ENCODE measurements around the gene HNRNPUL1. TPM values are rescaled to one million over a fixed set of nuclear protein-coding genes. Genes with fewer than 3 reads are reported as not detected.

HNRNPUL1 gene
- total and polyA plus RNA-seq, 9 of the 15 experiments (the other 6 are each of a cell fraction or from before 2014, with no cell fraction given): 7.3 to 211 (median 85.0) TPM

DNA sequence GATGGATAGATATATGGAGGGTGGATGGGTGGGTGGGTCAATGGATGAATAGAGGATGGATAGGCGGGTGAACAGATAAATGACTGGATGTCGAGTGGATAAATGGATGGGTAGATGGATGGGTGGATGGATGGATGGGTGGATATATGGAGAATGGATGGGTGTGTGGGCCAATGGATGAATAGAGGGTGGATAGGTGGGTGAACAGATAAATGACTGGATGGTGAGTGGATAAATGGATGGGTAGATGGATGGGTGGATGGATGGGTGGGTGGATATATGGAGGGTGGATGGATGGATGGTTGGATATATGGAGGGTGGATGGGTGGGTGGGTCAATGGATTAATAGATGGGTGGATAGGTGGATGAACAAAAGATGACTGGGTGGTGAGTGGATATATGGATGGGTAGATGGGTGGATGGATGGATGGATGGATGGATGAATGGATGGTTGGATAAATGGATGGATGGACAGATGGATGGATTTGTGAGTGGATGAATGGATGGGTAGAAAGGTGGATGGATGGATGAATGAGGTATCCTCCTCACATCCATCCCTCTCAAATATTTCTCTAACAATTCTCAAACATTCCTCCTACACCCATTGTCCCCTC lies 24.1 kb upstream of the HNRNPUL1 start (continued):
- TF ChIP-seq JUND (IDR thresholded peaks at IDR 0.05; ENCODE audit: borderline replicate concordance, low read depth, low read length): no peak
- TF ChIP-seq JUND (tag; IDR thresholded peaks at IDR 0.05; ENCODE audit: borderline replicate concordance, low read depth, low read length): no peak
- TF ChIP-seq GABPB1 (CRISPR knock-in tag; IDR thresholded peaks at IDR 0.05): no peak
- TF ChIP-seq ZNF75A (CRISPR knock-in tag; IDR thresholded peaks at IDR 0.05): no peak
- no peak for TF ChIP-seq ZNF311 (CRISPR knock-in tag; IDR thresholded peaks at IDR 0.05)
- TF ChIP-seq STAT5B (CRISPR knock-in tag; IDR thresholded peaks at IDR 0.05): no peak

DNA sequence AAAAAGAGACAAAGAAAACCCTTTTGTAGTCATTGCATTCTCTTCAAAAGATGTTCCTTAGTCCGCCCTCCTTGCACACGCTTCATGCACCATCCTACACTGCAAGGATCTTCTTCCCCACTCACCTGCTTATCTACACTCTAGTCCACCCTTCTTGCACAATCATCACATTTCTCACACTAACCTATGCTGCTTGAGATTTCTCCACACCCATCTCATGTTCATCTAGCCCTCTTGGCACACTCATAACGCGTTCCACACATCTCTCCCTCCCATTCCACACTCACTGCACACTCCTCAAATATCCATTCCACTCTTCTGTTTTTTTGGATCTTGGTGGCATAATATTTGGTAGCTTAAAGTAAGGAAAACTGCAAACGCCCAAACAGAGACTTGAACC lies 22.3 kb upstream of the HNRNPUL1 start:
- H2AFZ ChIP-seq (ENCODE audit: low read depth, low read length): no peak overlapping the region
- ChIA-PET CTCF (ENCODE audit: low intra/inter-chr PET ratio) (no interaction called here), POLR2A (no interaction called here)
- peaks cover 0 to 6% of the 10 kb centered on the region in 2 experiments; a peak in 2 of 5 replicates for H3K4me1 ChIP-seq (replicated peaks in 1 of 2; ENCODE audit: control insufficient read depth in 2 of 2, insufficient read depth in 2 of 2, low read length in 2 of 2)
- no peaks in the 10 kb centered on the region for H3K79me2 ChIP-seq (ENCODE audit: control insufficient read depth, insufficient read depth, low read length)
- H3K9me3 ChIP-seq (replicated peaks; ENCODE audit: control insufficient read depth, insufficient read depth, low read depth, low read length): no peaks in the 10 kb centered on the region
- peaks cover 5 to 21% of the 10 kb centered on the region in 2 experiments; a peak in 3 of 5 replicates for H3K27me3 ChIP-seq (ENCODE audit: control insufficient read depth in 2 of 2, insufficient read depth in 2 of 2, low read length in 2 of 2)
- H3K4me2 ChIP-seq (ENCODE audit: insufficient read depth, low read length): no peak overlapping the region
- no peaks in the 10 kb centered on the region for H4K20me1 ChIP-seq (replicated peaks; ENCODE audit: control insufficient read depth, insufficient read depth, low read length)
- intact Hi-C loops (cut with micrococcal nuclease): no loop called here
- DNase-seq (ENCODE audit: extremely low read depth in 1 of 4, low spot score in 3 of 4) (no peak), ATAC-seq (no peak), FAIRE-seq (no peak)
- in situ Hi-C loops (cut with MboI): no loop called here
- no peak overlapping the region for H3K4me3 ChIP-seq
- no TSS peak for BruUV-seq (replicated peaks)
- no peaks in the 10 kb centered on the region for H3K36me3 ChIP-seq (ENCODE audit: control insufficient read depth, insufficient read depth, low read length)
- WGBS (ENCODE audit: insufficient coverage, low coverage, missing lambda C conversion rate): 8% methylated on average over 5 of the region's 5 CpGs
- H3K27ac ChIP-seq (ENCODE audit: extremely low read depth, low read depth, low read length): no peak overlapping the region
- no peak overlapping the region for H3K9ac ChIP-seq (ENCODE audit: insufficient read depth in 1 of 2, low read depth in 2 of 2, low read length in 2 of 2)
- H3K9me1 ChIP-seq (ENCODE audit: control insufficient read depth, insufficient read depth, low read length): peaks cover 2% of the 10 kb centered on the region
- peak; percentile 47; the same call in 1 of the 2 replicates for TF ChIP-seq C11orf30 (IDR thresholded peaks at IDR 0.05; ENCODE audit: low read depth)
- TF ChIP-seq, protein P1, sequence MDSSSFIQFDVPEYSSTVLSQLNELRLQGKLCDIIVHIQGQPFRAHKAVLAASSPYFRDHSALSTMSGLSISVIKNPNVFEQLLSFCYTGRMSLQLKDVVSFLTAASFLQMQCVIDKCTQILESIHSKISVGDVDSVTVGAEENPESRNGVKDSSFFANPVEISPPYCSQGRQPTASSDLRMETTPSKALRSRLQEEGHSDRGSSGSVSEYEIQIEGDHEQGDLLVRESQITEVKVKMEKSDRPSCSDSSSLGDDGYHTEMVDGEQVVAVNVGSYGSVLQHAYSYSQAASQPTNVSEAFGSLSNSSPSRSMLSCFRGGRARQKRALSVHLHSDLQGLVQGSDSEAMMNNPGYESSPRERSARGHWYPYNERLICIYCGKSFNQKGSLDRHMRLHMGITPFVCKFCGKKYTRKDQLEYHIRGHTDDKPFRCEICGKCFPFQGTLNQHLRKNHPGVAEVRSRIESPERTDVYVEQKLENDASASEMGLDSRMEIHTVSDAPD (CRISPR knock-in tag; IDR thresholded peaks at IDR 0.05): no peak
- no peak for TF ChIP-seq MGA (IDR thresholded peaks at IDR 0.05)

Data from K562 (cell line).